Esophagus muscularis mucosa (tissue), 4 donors: Measurements from ENCODE around the gene EIF5A2. TPM values are rescaled to one million over a fixed set of nuclear protein-coding genes. Genes with fewer than 3 reads are reported as not detected.
"Not testable (repeated sequence)": the region's sequence is repeated elsewhere in the genome, so short reads cannot be mapped to it uniquely, and the experiment has no call there.

ENCODE experiments used
- DNase-seq: peaks from one replicate; pipeline ENCODE4 v3.0.0-alpha.2; 2017; ENCODE audit errors: extremely low spot score
- H3K27ac ChIP-seq, 4 donors: fragments of 200-600 bp; sonication (generic); replicated peaks in 1 of 4; 1 replicate in 3 of 4; 2 replicates in 1 of 4; pipeline ENCODE4 v1.5.1; 2016 to 2019; ENCODE audit warnings: mild to moderate bottlenecking in 1 of 4
- H3K27me3 ChIP-seq, 4 donors: fragments of 200-600 bp; sonication (generic); one replicate each; pipeline versions ENCODE4 v1.5.1 to v1.6.0; 2016 to 2019
- H3K36me3 ChIP-seq, 4 donors: fragments of 200-600 bp; sonication (generic); one replicate each; pipeline ENCODE4 v1.5.1; 2016 to 2019
- H3K4me1 ChIP-seq, 4 donors: fragments of 200-600 bp; sonication (generic); one replicate each; pipeline ENCODE4 v1.5.1; 2016 to 2019
- H3K4me3 ChIP-seq, 4 donors: fragments of 200-600 bp; sonication (generic); 1 replicate in 2 of 4; 2 replicates in 2 of 4; pipeline ENCODE4 v1.5.1; 2016 to 2019; ENCODE audit warnings: mild to moderate bottlenecking in 4 of 4, moderate library complexity in 1 of 4
- H3K9me3 ChIP-seq, 4 donors: fragments of 200-600 bp; sonication (generic); 1 replicate in 3 of 4; 2 replicates in 1 of 4; pipeline ENCODE4 v1.5.1; 2016 to 2019
- CTCF ChIP-seq, 3 experiments: fragments of 200-600 bp in 2 of 3; fragments of 450-650 bp in 1 of 3; sonication (generic) in 2 of 3; IDR thresholded peaks; one replicate each; pipeline ENCODE4 v1.5.1; 2017 to 2019; ENCODE audit warnings: antibody characterized with exemption in 3 of 3, mild to moderate bottlenecking in 2 of 3, moderate library complexity in 1 of 3
- EP300 ChIP-seq: sonication (generic); formaldehyde crosslinking; IDR thresholded peaks from one replicate; pipeline ENCODE4 v1.6.1; 2017; ENCODE audit warnings: antibody characterized with exemption
- POLR2A ChIP-seq: fragments of 450-650 bp; IDR thresholded peaks from one replicate; pipeline ENCODE4 v1.6.1; 2017; ENCODE audit warnings: antibody characterized with exemption, moderate library complexity, mild to moderate bottlenecking, low read depth
- POLR2AphosphoS5 ChIP-seq, 2 donors: sonication (generic); formaldehyde crosslinking; IDR thresholded peaks; one replicate each; pipeline ENCODE4 v1.6.1; 2017; ENCODE audit warnings: antibody characterized with exemption in 2 of 2
- WGBS: methylation state at CpG from one replicate; pipeline ENCODE4 v1.1.5; 2018; 5-methylcytosine and 5-hydroxymethylcytosine counted together
- intact Hi-C: fragments of 100-400 bp; cut with DNase I; formaldehyde crosslinking; loops from one replicate; pipeline ENCODE4 v1.15.1; 2023
- total RNA-seq, 4 donors: library from RNA; depleted of rRNA; stranded (reverse); fragments of >200 nt; gene quantifications; one replicate each; pipeline versions ENCODE4 v1.1.0 to v1.2.1, GENCODE V29; 2016

Gene EIF5A2
- total RNA-seq, 4 donors from 2014 or later = 7.8 to 10.4 (median 7.9) TPM

DNA sequence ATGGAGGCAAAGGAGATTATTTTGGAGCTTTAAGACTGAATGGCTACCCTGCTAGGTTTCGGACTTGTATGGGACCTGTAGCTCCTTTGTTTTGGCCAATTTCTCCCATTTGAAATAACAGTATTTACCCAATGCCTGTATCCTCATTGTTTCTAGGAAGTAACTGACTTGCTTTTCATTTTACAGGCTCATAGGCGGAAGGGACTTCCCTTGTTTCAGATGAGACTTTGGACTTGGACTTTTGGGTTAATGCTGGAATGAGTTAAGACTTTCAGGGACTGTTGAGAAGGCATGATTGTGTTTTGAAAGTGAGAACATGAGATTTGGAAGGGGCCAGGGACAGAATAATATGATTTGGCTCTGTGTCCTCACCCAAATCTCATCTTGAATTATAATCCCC, 10.5 kb downstream of the EIF5A2 start:
- Histone ChIP-seq H3K27ac (no peak overlapping the region), H3K27me3 (no peaks in the 10 kb centered on the region), H3K9me3 (no peaks in the 10 kb centered on the region), H3K4me1 (no peaks in the 10 kb centered on the region), H3K4me3 (no peak overlapping the region), H3K36me3 (peaks cover 0 to 20% (median 3%) of the 10 kb centered on the region in 4 donors)
- TF ChIP-seq POLR2AphosphoS5 (IDR thresholded peaks at IDR 0.05) = no peak
- no peak for TF ChIP-seq CTCF (IDR thresholded peaks at IDR 0.05)
- no peak for TF ChIP-seq EP300
- no peak for TF ChIP-seq POLR2A
- 95% methylated on average over 2 of the region's 2 CpGs for WGBS
- intact Hi-C loops = no loop called here
- no peak for DNase-seq

DNA sequence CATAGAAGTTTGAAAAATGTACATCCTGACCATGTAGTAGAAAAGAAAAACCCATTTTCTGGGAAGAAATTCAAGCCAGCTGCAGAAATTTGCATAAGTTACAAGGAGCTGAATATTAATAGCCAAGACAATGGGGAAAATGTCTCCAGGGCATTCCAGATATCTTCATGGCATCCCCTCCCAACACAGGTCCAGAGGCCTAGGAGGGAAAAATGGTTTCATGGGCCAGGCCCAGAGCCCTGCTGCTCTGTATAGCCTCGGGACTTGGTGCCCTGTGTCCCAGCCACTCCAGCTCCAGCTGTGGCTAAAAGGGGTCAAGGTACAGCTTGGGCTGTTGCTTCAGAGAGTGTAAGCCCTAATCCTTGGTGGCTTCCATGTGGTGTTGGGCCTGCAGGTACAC, 11.2 kb downstream of the EIF5A2 start:
- H3K4me3 ChIP-seq, H3K9me3 ChIP-seq, DNase-seq, H3K27ac ChIP-seq, intact Hi-C loops, H3K27me3 ChIP-seq, H3K4me1 ChIP-seq: not testable (repeated sequence)
- H3K36me3 ChIP-seq = peaks cover 0 to 24% (median 3%) of the 10 kb centered on the region in 4 donors
- 100% methylated on average over 1 of the region's 1 CpG for WGBS

GRCh38 chr3:170896781-170897180, 11.7 kb downstream of the EIF5A2 start:
- Histone ChIP-seq H3K36me3 (peaks cover 0 to 21% (median 3%) of the 10 kb centered on the region in 4 donors), H3K4me3 (no peak overlapping the region), H3K4me1 (no peaks in the 10 kb centered on the region), H3K9me3 (no peaks in the 10 kb centered on the region), H3K27ac (no peak overlapping the region), H3K27me3 (no peaks in the 10 kb centered on the region)
- WGBS = 100% methylated on average over 1 of the region's 1 CpG
- no peak for DNase-seq
- TF ChIP-seq EP300 (no peak), CTCF (IDR thresholded peaks at IDR 0.05) (no peak), POLR2AphosphoS5 (IDR thresholded peaks at IDR 0.05) (no peak), POLR2A (no peak)
- intact Hi-C loops = no loop called here

DNA sequence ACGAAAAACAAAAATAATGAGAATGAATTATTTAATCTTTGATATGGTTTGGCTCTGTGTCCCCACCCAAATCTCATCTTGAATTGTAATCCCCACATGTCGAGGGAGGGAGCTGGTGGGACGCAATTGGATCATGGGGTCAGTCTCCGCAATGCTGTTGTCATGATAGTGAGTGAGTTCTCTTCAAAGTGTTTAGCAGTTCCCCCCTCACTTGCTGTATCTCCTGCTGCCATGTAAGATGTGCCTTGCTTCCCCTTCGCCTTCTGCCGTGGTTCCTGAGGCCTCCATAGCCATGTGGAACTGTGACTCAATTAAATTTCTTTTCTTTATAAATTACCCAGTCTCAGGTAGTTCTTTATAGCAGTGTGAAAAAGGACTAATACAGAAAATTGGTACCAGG, 12.1 kb downstream of the EIF5A2 start:
- WGBS = 96% methylated on average over 6 of the region's 6 CpGs
- H3K27me3 ChIP-seq, H3K4me3 ChIP-seq, H3K4me1 ChIP-seq, H3K9me3 ChIP-seq, H3K27ac ChIP-seq, intact Hi-C loops, DNase-seq: not testable (repeated sequence)
- peaks cover 0 to 21% (median 3%) of the 10 kb centered on the region in 4 donors for H3K36me3 ChIP-seq

- H3K27me3 ChIP-seq = no peaks in the 10 kb centered on the region
- H3K4me1 ChIP-seq = no peaks in the 10 kb centered on the region
- no peak for DNase-seq
- intact Hi-C loops = no loop called here
- no peak overlapping the region for H3K4me3 ChIP-seq
- TF ChIP-seq EP300 = no peak
- TF ChIP-seq POLR2A = no peak
- peaks cover 0 to 21% (median 3%) of the 10 kb centered on the region in 4 donors for H3K36me3 ChIP-seq
- H3K27ac ChIP-seq = no peak overlapping the region
- H3K9me3 ChIP-seq = no peaks in the 10 kb centered on the region
- WGBS = over 99% methylated on average over 8 of the region's 8 CpGs
These were observed 14.5 kb downstream of the EIF5A2 start for GRCh38 chr3:170893895-170894294.

DNA sequence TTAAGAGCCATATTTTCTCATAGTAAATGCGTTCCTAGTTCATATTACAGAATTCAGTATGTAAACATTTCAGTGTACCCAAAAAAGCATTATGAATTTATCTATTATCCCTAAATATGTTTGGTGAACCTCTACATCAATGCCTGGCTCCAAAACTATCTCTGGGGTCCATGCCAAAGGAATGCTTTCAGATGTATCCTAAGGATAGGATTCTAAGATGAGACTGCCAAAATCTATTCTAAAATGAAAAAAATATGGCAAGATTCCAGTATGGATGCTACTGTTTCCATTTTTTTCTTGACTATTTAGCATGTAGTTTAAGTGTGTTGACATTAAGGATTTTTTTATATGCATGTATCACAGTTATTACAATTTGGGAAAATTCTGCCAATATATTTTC, 18.8 kb downstream of the EIF5A2 start:
- Histone ChIP-seq H3K4me3 (no peak overlapping the region), H3K36me3 (peaks cover 0 to 14% (median 0%) of the 10 kb centered on the region in 4 donors), H3K27ac (no peak overlapping the region), H3K27me3 (no peaks in the 10 kb centered on the region), H3K4me1 (no peaks in the 10 kb centered on the region), H3K9me3 (no peaks in the 10 kb centered on the region)
- intact Hi-C loops = no loop called here
- no peak for DNase-seq
- TF ChIP-seq POLR2AphosphoS5 (IDR thresholded peaks at IDR 0.05) = no peak
- TF ChIP-seq POLR2A = no peak
- no peak for TF ChIP-seq CTCF (IDR thresholded peaks at IDR 0.05)
- no peak for TF ChIP-seq EP300
- 45% methylated on average over 1 of the region's 1 CpG for WGBS
